Skeletal muscle satellite cell (primary cell): ENCODE results near the gene CDC37.
"Not testable (repeated sequence)": the region's sequence is repeated elsewhere in the genome, so short reads cannot be mapped to it uniquely, and the experiment has no call there.

Experiments used
- H3K27me3 ChIP-seq: 2 replicates; pipeline ENCODE4 v1.7.0; 2013; ENCODE audit warnings: low read length; ENCODE audit not compliant: control insufficient read depth, insufficient read depth
- H3K36me3 ChIP-seq: 2 replicates; pipeline ENCODE4 v1.7.0; 2013; ENCODE audit warnings: mild to moderate bottlenecking, control low read depth, low read length; ENCODE audit not compliant: insufficient read depth
- H3K4me1 ChIP-seq: 2 replicates; pipeline ENCODE4 v1.7.0; 2013; ENCODE audit warnings: low read length; ENCODE audit not compliant: control insufficient read depth, insufficient read depth
- H3K4me2 ChIP-seq: 2 replicates; pipeline ENCODE4 v1.7.0; 2013; ENCODE audit warnings: mild to moderate bottlenecking, low read length
- H3K4me3 ChIP-seq: 2 replicates; pipeline ENCODE4 v1.7.0; 2013; ENCODE audit warnings: low read length
- H3K9ac ChIP-seq: 2 replicates; pipeline ENCODE4 v1.7.0; 2013; ENCODE audit warnings: mild to moderate bottlenecking, low read depth, low read length, moderate library complexity
- H3K9me3 ChIP-seq: replicated peaks from 2 replicates; pipeline ENCODE4 v1.7.0; 2013; ENCODE audit warnings: mild to moderate bottlenecking, control low read depth, low read length

The CDC37 gene

GRCh38 chr19:10418485-10419199 is 15.3 kb upstream of the CDC37 start:
- Histone ChIP-seq H3K4me1 (peaks cover 36% of the 10 kb centered on the region), H3K4me3 (peak overlapping the region; percentile 70), H3K4me2 (peak overlapping the region; percentile 52), H3K9ac (no peak overlapping the region), H3K27me3 (peaks cover 51% of the 10 kb centered on the region), H3K36me3 (no peaks in the 10 kb centered on the region), H3K9me3 (peaks cover 3% of the 10 kb centered on the region)

DNA sequence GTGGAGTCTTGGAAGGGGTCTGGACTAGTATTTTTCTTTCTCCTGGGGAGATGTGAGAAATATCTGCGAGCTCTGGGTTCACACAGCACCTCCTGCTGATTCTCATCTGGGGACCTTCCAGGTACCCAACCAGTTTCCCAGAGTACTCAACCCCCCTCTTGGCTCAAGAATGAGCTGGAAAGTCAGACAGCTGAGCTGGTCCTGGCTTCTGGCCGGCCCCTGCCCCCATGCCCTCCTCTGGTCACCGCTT is 14.8 kb upstream of the CDC37 start:
- Histone ChIP-seq H3K9ac (no peak overlapping the region), H3K4me2 (peak overlapping the region; percentile 19), H3K27me3 (peaks cover 46% of the 10 kb centered on the region), H3K4me1 (peaks cover 35% of the 10 kb centered on the region), H3K36me3 (no peaks in the 10 kb centered on the region), H3K9me3 (peaks cover 3% of the 10 kb centered on the region), H3K4me3 (no peak overlapping the region)

GRCh38 chr19:10417541-10418234 is 14.3 kb upstream of the CDC37 start:
- Histone ChIP-seq H3K4me1 (peaks cover 35% of the 10 kb centered on the region), H3K27me3 (peaks cover 44% of the 10 kb centered on the region), H3K4me3 (no peak overlapping the region)

DNA sequence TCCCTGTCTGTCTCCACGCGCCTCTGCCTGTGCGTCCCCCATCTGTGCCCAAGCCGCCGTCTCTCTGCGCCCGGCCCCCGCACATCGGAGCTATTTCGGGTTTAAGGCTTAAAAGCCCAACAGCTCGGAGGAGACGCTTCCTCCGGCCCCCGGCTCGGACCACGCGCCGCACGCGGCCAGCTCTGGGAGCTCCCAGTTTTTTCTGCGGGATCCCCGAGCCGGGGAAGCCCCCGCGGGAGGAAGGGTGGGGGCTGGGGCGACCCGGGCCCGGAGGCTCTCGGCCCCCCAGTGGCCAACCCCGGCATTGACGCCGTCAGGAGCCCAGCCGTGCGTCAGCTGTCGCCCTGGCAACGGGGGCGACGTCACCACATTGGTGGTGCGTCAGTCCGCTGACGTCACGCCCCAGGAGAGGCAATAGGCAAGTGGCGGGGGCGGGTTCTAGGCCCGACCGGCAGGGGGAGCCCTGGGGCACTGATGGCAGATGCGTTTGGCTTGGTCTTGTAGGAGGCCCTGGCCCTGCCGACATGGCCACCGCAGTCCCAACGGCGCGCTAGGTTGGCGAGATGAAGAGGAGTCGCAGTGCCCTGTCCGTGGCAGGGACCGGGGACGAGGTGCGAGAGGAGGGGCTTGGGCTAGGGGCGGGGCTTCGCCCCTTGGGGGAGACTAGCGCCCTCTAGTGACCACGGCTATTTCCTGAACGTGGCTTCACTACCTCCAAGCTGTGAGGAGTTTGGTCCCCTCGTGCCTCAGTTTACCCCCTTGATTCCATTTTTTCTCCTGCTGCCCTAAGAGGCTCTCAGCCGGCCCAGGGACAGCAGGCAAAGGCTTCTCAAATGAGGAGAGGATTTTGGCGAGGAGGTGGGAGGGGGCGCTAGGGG is 13.3 kb upstream of the CDC37 start:
- peak overlapping the region; percentile 63 for H3K9ac ChIP-seq
- peaks cover 3% of the 10 kb centered on the region for H3K9me3 ChIP-seq
- peak overlapping the region; percentile 64 for H3K4me3 ChIP-seq
- H3K4me2 ChIP-seq = peak overlapping the region; percentile 85
- peaks cover 35% of the 10 kb centered on the region for H3K27me3 ChIP-seq
- peaks cover 41% of the 10 kb centered on the region for H3K4me1 ChIP-seq
- no peaks in the 10 kb centered on the region for H3K36me3 ChIP-seq

More at GRCh38 chr19:10417541-10418234, 14.3 kb upstream of the CDC37 start:
- Histone ChIP-seq H3K36me3 (no peaks in the 10 kb centered on the region), H3K9me3 (peaks cover 3% of the 10 kb centered on the region), H3K4me2 (peak overlapping the region; percentile 19), H3K9ac (no peak overlapping the region)

DNA sequence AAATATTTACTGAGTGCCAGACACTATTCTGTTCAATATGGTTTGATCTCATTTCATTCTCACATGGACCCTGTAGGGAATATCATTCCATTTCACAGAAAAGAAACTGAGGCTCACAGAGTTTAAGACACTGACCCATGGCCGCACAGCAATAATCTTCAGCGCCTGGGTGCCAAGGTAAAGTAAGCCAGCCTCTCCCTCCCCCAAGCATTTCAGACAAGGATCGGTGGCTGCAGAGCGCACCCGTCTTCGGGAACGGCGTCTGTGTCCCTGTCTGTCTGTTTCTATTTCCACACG is 12.7 kb upstream of the CDC37 start:
- peaks cover 3% of the 10 kb centered on the region for H3K9me3 ChIP-seq
- H3K27me3 ChIP-seq = peaks cover 29% of the 10 kb centered on the region
- peak overlapping the region; percentile 64 for H3K4me3 ChIP-seq
- H3K36me3 ChIP-seq = no peaks in the 10 kb centered on the region
- peaks cover 36% of the 10 kb centered on the region for H3K4me1 ChIP-seq
- peak overlapping the region; percentile 63 for H3K9ac ChIP-seq
- H3K4me2 ChIP-seq = peak overlapping the region; percentile 85

DNA sequence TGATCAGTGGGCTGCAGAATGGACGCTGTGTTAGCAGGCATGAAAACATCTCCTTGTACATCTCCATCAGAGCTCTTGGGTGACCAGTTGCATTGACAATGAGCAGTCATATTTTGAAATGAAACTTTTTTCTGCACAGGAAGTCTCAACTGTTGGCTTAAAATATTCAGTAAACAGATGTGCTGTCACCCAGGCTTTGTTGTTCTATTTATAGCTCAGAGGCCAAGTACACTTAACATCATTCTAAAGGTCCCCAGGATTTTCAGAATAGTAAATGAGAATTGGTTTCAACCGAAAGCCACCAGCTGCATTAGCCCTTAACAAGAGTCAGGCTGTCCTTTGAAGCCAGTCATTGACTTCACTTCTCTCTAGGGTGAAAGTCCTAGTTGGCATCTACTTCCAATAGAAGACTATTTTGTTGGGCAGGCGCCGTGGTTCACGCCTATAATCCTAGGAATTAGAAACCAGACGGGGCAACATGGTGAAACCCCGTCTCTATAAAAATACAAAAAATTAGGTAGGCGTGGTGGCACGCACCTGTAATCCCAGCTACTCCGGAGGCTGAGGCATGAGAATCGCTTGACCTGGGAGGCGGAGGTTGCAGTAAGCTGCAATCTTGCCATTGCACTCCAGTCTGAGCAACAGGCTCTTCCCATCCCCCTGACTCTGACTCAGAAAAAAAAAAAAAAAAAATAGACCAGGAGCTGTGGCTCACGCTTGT is 9.1 kb upstream of the CDC37 start:
- H3K36me3 ChIP-seq = no peaks in the 10 kb centered on the region
- peaks cover 5% of the 10 kb centered on the region for H3K27me3 ChIP-seq
- H3K4me3 ChIP-seq = no peak overlapping the region
- no peak overlapping the region for H3K9ac ChIP-seq
- H3K4me2 ChIP-seq = no peak overlapping the region
- peaks cover 19% of the 10 kb centered on the region for H3K4me1 ChIP-seq
- H3K9me3 ChIP-seq = peaks cover 3% of the 10 kb centered on the region

GRCh38 chr19:10411224-10411623 is 7.9 kb upstream of the CDC37 start:
- H3K4me1 ChIP-seq = peaks cover 19% of the 10 kb centered on the region

GRCh38 chr19:10408511-10409283 is 5.4 kb upstream of the CDC37 start:
- Histone ChIP-seq H3K4me2 (no peak overlapping the region), H3K4me1 (peaks cover 28% of the 10 kb centered on the region), H3K4me3 (no peak overlapping the region), H3K36me3 (no peaks in the 10 kb centered on the region), H3K9ac (no peak overlapping the region), H3K9me3 (no peaks in the 10 kb centered on the region), H3K27me3 (peaks cover 12% of the 10 kb centered on the region)

More at GRCh38 chr19:10411224-10411623, 7.9 kb upstream of the CDC37 start:
- H3K4me2 ChIP-seq, H3K9ac ChIP-seq, H3K27me3 ChIP-seq, H3K9me3 ChIP-seq, H3K4me3 ChIP-seq, H3K36me3 ChIP-seq: not testable (repeated sequence)

- Histone ChIP-seq H3K36me3 (no peaks in the 10 kb centered on the region), H3K4me3 (no peak overlapping the region), H3K9ac (no peak overlapping the region), H3K27me3 (peaks cover 12% of the 10 kb centered on the region), H3K4me2 (no peak overlapping the region), H3K9me3 (no peaks in the 10 kb centered on the region), H3K4me1 (peaks cover 22% of the 10 kb centered on the region)
Measured at GRCh38 chr19:10407096-10407495, 3.8 kb upstream of the CDC37 start.

DNA sequence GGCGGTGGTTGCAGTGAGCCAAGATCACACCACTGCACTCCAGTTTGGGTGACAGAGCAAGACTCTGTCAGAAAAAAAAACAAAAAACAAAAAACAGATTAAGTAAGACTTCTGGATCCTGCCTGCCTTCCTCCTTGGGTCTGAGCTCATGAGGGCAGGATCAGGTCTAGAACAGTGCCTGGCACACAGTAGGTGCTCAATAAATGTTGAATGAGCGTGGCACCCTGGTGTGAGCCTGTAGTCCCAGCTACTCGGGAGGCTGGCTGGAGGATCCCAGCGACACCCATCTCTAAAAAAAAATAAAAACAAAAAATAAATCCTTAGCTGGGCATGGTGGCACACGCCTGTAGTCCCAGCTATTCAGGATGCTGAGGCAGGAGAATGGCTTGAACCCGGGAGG is 2.8 kb upstream of the CDC37 start:
- H3K4me1 ChIP-seq = peaks cover 30% of the 10 kb centered on the region
- H3K9me3 ChIP-seq = no peaks in the 10 kb centered on the region
- peaks cover 5% of the 10 kb centered on the region for H3K36me3 ChIP-seq
- H3K9ac ChIP-seq = no peak overlapping the region
- H3K4me2 ChIP-seq = no peak overlapping the region
- H3K27me3 ChIP-seq = peaks cover 12% of the 10 kb centered on the region
- no peak overlapping the region for H3K4me3 ChIP-seq
